Natural killer cell (primary cell): Measurements from ENCODE around the gene ZFP92. TPM values are rescaled to one million over a fixed set of nuclear protein-coding genes. Genes with fewer than 3 reads are reported as not detected.

ENCODE experiments used
- total RNA-seq, 4 donors: library from RNA; stranded (reverse); fragments of 120-200 nt in 1 of 4; gene quantifications; one replicate each; pipeline versions ENCODE4 v1.2.3 to v1.2.4, GENCODE V29; 2013 to 2022

Gene ZFP92
- total RNA-seq, 3 donors from 2014 or later (not counting 1 experiment from before 2014, with no cell fraction given) = 1.6 to 3.3 (median 2.9) TPM

Other genes starting within 250 kb of the ZFP92 start
- gene MAGEA1, start 232.2 kb upstream of the ZFP92 start, total RNA-seq = not detected
- not detected for gene PNMA6F, start 89.7 kb upstream of the ZFP92 start, total RNA-seq
- gene ZNF275, start 77.3 kb upstream of the ZFP92 start, total RNA-seq = 10 to 100 TPM in 2 of 3 donors, 1 to 10 TPM in 1; 9.1 to 17.4 (median 17.3) TPM
- not detected for gene PNMA6E, start 10.1 kb upstream of the ZFP92 start, total RNA-seq
- gene TREX2, start 34.6 kb downstream of the ZFP92 start, total RNA-seq = 1 to 10 TPM; 1.6 to 3.4 (median 3.1) TPM
- 10 to 100 TPM; 27.4 to 33.1 (median 31.9) TPM for gene HAUS7, start 59.1 kb downstream of the ZFP92 start, total RNA-seq
- gene BGN, start 83.5 kb downstream of the ZFP92 start, total RNA-seq = not detected
- gene ATP2B3, start 106.2 kb downstream of the ZFP92 start, total RNA-seq = not detected
- 10 to 100 TPM in 2 of 3 donors, 1 to 10 TPM in 1; 9.0 to 17.2 (median 12.5) TPM for gene CCNQ, start 187.7 kb downstream of the ZFP92 start, total RNA-seq
- not detected for gene DUSP9, start 235.7 kb downstream of the ZFP92 start, total RNA-seq